AG04449 (cell line): ENCODE data around the gene LRP2.
"Not testable (repeated sequence)": the region's sequence is repeated elsewhere in the genome, so short reads cannot be mapped to it uniquely, and the experiment has no call there.

Experiments used
- CTCF ChIA-PET: fragments of 350-600 bp; formaldehyde crosslinking; extraction: SDS; loops from one replicate; lab custom pipeline; 2021; ENCODE audit warnings: antibody characterized with exemption; lab: Yijun Ruan, JAX
- POLR2A ChIA-PET: fragments of 400-600, 350-600 bp; formaldehyde crosslinking; extraction: SDS; loops from one replicate; lab custom pipeline; 2020; ENCODE audit warnings: antibody characterized with exemption, inconsistent platforms; lab: Yijun Ruan, JAX
- DNase-seq: peaks from one replicate; pipeline ENCODE4 v3.0.0-alpha.2; 2010; ENCODE audit warnings: low read depth, low spot score
- H3K4me3 ChIP-seq: 2 replicates; pipeline ENCODE4 v1.5.1; 2011; ENCODE audit warnings: low read depth, mild to moderate bottlenecking, control low read depth, low read length
- TF ChIP-seq, protein P1 (sequence below): IDR thresholded peaks from one replicate; pipeline ENCODE4 v1.5.1; 2011; ENCODE audit warnings: mild to moderate bottlenecking, moderate library complexity, low read length, control low read depth, inconsistent platforms; ENCODE audit not compliant: insufficient read depth; ENCODE audit errors: missing control alignments

Gene LRP2

DNA sequence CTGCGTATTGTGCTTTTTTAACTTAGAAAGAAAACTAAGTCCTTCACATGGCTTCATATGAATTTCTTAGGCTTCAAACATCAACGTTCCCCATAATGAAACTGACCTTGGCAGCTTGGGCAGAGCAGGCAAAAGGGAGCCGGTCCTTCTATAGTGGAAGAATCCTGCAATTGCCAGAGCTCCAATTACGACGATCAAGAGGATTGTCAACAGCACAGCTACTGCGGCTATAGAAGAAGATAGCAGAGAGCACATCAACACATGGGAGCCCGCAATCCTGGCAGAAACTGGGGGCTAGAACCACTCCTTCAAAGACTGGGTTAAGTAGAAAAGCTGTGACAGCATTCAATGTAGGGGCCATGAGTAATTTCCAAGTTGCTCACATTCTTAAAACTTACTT, 223.2 kb downstream of the LRP2 start:
- CTCF ChIA-PET, result interaction anchor here (0.9 to 6.3 kb wide), 6 partner anchors 8 to 177 kb away, joined by 3 to 41 read pairs (median 3); no protein-coding TSS in a partner anchor
- no peak for DNase-seq

DNA sequence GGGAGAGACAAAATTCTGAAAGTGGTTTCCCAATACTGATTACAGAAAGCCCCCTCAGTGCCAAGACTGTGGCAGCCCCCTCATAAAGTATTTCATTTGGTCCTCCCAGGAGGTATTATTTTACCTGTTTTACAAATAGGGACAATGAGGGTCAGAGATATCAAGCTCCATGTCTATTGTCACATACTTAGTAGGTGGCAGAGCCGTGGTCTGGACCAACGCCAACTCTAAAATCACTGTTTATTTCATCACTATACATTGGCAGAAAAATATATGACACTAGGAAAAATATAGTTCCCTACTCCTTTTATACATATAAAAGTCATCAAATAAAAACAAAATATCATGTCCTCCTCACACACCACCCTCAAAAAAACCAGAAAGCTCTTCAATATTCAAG, 224.4 kb downstream of the LRP2 start:
- TF ChIP-seq, protein P1, sequence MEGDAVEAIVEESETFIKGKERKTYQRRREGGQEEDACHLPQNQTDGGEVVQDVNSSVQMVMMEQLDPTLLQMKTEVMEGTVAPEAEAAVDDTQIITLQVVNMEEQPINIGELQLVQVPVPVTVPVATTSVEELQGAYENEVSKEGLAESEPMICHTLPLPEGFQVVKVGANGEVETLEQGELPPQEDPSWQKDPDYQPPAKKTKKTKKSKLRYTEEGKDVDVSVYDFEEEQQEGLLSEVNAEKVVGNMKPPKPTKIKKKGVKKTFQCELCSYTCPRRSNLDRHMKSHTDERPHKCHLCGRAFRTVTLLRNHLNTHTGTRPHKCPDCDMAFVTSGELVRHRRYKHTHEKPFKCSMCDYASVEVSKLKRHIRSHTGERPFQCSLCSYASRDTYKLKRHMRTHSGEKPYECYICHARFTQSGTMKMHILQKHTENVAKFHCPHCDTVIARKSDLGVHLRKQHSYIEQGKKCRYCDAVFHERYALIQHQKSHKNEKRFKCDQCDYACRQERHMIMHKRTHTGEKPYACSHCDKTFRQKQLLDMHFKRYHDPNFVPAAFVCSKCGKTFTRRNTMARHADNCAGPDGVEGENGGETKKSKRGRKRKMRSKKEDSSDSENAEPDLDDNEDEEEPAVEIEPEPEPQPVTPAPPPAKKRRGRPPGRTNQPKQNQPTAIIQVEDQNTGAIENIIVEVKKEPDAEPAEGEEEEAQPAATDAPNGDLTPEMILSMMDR, result no peak
- CTCF ChIA-PET, result interaction anchor here (1.1 kb wide), 1 partner anchor 176 kb away, joined by 4 read pairs; no protein-coding TSS in a partner anchor
- DNase-seq, result no peak
- no peak overlapping the region for H3K4me3 ChIP-seq
- POLR2A ChIA-PET, result no interaction called here

More for the DNA sequence above, 223.2 kb downstream of the LRP2 start:
- POLR2A ChIA-PET, result no interaction called here
- no peak overlapping the region for H3K4me3 ChIP-seq
- TF ChIP-seq, protein P1, result no peak

DNA sequence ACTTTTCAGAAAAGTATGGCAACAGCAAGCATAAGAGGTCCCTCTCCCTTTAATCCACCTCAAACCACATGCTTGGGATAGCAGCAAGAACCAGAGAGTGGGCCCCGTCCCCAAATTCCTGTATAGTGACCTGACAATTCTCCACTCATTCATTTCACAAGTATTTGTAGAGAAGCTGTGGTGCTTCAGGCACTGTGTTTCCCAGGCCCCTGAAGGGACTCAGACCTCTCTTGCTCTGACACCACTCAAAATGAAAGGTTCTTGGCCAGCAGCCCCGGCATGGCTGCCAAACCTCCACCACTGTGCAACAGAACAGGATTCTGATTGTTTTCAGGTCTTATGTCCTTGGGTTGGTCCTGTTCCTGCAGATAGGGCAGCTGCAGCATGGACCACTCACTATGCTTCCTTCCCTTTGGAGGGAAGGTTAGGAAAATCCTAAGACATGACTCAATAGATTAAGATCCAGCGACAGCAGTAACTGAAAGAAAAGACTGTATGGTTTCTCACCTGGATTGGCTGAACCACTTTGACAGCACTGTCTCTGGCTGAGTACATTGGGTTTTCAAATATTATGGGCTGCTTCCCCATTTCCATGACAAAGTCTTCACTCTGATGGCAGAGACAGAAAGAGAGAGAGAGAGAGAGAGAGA, 225.3 kb downstream of the LRP2 start:
- ChIA-PET POLR2A (no interaction called here), CTCF (no interaction called here)
- TF ChIP-seq, protein P1, result no peak
- no peak for DNase-seq
- no peak overlapping the region for H3K4me3 ChIP-seq

DNA sequence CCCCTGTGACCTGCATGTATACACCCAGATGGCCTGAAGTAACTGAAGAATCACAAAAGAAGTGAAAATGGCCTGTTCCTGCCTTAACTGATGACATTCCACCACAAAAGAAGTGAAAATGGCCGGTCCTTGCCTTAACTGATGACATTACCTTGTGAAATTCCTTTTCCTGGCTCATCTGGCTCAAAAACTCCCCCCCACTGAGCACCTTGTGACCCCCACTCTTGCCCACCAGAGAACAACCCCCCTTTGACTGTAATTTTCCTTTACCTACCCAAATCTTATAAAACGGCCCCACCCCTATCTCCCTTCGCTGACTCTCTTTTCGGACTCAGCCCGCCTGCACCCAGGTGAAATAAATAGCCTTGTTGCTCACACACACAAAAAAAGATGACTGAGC, 225.9 kb downstream of the LRP2 start:
- POLR2A ChIA-PET, DNase-seq, H3K4me3 ChIP-seq, CTCF ChIA-PET: not testable (repeated sequence)

DNA sequence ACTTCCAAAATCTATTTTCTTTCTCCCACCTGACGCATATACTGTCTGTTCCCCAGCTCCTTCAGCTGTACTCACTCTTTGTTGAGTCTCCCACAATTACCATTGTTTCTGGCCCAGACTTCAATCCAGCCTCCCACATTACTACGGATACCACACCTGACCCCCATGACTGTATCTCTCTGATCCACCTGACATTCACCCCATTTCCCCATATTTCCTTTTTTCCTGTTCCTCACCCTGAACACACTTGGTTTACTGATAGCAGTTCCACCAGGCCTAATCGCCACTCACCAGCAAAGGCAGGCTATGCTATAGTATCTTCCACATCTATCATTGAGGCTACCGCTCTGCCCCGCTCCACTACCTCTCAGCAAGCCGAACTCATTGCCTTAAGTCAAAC, 228.1 kb downstream of the LRP2 start:
- H3K4me3 ChIP-seq, POLR2A ChIA-PET, DNase-seq: not testable (repeated sequence)
- CTCF ChIA-PET, result interaction anchor here (1.2 to 1.6 kb wide), 2 partner anchors 25 to 176 kb away, joined by 3 to 4 read pairs; no protein-coding TSS in a partner anchor

DNA sequence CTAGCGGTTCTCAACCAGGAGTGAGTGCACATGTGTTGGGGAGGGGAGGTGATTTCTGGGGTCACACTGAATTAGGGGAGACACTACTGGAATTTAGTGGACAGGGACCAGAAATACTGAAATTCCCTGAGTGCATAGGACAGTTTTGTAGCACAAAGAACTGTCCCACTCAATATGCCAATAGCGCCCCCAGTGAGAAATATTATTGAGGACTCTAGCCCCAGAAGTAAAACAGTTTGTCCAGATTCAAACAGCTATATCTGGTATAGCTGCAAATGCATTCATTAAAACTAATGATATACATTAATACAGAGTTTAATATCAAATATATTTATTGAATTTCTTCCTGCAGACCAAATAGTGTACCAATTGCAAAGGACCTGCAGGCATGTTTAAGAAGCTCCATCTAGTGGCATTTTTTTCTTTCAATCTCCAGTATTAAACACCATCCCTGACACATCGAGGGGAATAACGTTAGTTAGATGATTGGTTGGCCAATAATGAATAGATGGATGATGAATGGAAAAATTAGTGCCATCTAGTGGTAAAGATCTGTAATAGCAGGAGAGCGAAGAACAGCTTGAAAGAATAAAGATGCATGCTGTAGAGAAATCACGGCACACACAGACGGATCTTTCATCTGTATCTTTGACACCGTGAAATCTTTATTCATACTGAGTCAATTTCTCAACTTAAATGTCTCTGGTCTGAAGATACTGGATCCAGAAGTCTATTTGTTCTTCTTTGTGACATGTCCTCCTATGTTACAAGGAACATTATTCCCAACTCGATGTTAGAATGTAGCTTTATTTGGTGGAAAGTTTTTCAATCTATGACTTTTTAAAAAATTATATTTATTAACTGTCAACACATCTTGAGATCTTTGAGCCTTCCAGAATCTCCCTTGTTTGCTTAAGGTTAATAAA, 230.5 kb downstream of the LRP2 start:
- CTCF ChIA-PET, result interaction anchor here (0.7 to 3.1 kb wide), 21 partner anchors 10 to 769 kb away, joined by 3 to 53 read pairs (median 4); no protein-coding TSS in a partner anchor
- TF ChIP-seq, protein P1, result peak; percentile 56

DNA sequence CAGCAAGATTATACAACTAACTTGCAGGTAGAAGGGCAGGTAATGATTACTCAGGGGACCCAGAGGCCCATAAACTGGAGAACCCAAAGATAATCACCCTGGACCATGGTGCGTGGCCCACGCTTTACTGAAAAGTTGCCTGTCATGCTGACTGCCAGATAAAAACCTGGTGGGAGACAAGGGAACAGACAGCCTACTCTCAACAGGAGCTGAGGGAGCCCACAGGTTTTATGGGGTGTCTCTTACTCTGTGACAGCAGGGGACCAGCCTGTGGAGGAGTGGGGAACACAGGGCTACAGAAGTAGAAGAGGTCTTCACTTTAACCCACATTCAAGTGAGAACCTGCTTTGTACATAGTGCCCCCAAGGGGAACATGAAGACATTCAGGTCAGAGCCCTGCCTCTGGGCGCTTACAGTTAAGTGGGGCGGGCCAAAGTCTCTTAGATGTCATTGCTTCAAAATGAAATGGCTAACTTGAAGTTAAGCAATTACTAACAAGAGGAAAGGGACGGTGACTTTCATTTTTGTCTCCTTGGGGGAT, 232.6 kb downstream of the LRP2 start:
- POLR2A ChIA-PET, result no interaction called here
- CTCF ChIA-PET, result interaction anchor here (2.9 to 3.1 kb wide), 3 partner anchors 12 to 170 kb away, joined by 20 to 53 read pairs (median 41); no protein-coding TSS in a partner anchor
- H3K4me3 ChIP-seq, result no peak overlapping the region
- TF ChIP-seq, protein P1, result no peak
- DNase-seq, result no peak

More for the DNA sequence above, 230.5 kb downstream of the LRP2 start:
- DNase-seq, result no peak
- POLR2A ChIA-PET, result no interaction called here
- no peak overlapping the region for H3K4me3 ChIP-seq
